Neutrophil (primary cell): ENCODE results near the gene DGKA.
A peak's percentile ranks its signal among the peaks of the same experiment; 100 is the strongest.

ENCODE experiments used
- H3K27ac ChIP-seq: fragments of 200-600 bp; sonication (generic); 2 replicates; pipeline ENCODE4 v1.5.1; 2016; ENCODE audit warnings: mild to moderate bottlenecking, moderate library complexity
- H3K27me3 ChIP-seq: fragments of 200-600 bp; sonication (generic); 2 replicates; pipeline ENCODE4 v1.6.0; 2016; ENCODE audit warnings: mild to moderate bottlenecking
- H3K36me3 ChIP-seq: fragments of 200-600 bp; sonication (generic); 2 replicates; pipeline ENCODE4 v1.5.1; 2017
- H3K4me1 ChIP-seq, 2 experiments: fragments of 200-600 bp in 1 of 2; sonication (generic) in 1 of 2; 1 replicate in 1 of 2; 2 replicates in 1 of 2; pipeline versions ENCODE4 v1.5.1 to v1.6.1; 2013 to 2016; ENCODE audit warnings: low read depth in 1 of 2, low read length in 1 of 2, mild to moderate bottlenecking in 1 of 2, moderate library complexity in 1 of 2; ENCODE audit not compliant: control insufficient read depth in 1 of 2, insufficient read depth in 1 of 2
- H3K4me3 ChIP-seq, 2 experiments: fragments of 200-600 bp in 1 of 2; sonication (generic) in 1 of 2; 1 replicate in 1 of 2; 2 replicates in 1 of 2; pipeline ENCODE4 v1.5.1; 2013 to 2016; ENCODE audit warnings: low read depth in 1 of 2, low read length in 1 of 2, mild to moderate bottlenecking in 1 of 2, moderate library complexity in 1 of 2
- H3K9me3 ChIP-seq: fragments of 200-600 bp; sonication (generic); 2 replicates; pipeline ENCODE4 v1.5.1; 2016
- TF ChIP-seq, protein P1 (sequence below): fragments of 200-600 bp; sonication (generic); IDR thresholded peaks from 2 replicates; pipeline ENCODE4 v1.5.1; 2016; ENCODE audit warnings: antibody characterized with exemption

DGKA gene

DNA sequence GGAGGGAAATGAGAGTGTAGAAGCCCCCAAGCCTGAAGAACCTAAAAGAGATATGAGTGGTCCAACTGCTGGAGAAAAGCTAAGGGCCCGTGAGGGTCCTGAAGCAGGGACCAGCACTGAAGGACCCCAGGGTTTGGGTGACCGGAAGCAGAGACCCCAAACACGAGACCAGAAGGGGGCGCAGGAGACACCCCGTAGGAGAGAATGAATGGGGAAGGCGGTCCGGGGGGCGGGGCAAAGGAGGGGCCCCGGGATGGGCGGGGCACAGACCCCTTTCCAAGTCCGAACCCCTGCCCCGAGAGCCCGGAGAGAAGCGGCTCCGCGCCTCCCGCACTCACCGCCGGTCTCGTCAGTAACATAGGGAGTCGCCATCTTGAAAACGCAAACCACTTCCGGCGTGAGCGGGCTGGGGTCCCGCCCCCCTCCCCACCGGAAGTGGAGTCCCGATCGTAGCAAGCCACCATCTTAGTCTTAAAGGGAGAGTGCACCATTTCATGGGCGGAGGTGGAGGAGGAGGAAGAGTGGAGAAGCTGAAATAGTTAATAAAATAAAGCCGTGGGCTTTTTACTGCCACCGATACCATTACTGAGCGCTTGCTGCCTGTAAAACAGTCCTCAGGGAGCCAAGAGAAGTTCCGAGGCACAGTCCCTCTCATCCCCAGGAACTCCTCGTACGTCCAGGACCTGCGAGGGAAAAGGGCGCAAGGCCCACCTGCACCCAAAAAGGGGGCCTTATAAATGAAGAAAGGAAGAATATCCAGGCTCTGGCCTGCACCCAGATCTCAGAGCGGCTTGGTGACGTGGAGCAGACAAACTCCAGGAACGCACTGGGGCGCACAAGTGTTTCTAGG lies 4.0 kb upstream of the DGKA start:
- no peaks in the 10 kb centered on the region for H3K9me3 ChIP-seq
- peaks cover 50% of the 10 kb centered on the region in 2 experiments for H3K4me1 ChIP-seq
- TF ChIP-seq, protein P1, sequence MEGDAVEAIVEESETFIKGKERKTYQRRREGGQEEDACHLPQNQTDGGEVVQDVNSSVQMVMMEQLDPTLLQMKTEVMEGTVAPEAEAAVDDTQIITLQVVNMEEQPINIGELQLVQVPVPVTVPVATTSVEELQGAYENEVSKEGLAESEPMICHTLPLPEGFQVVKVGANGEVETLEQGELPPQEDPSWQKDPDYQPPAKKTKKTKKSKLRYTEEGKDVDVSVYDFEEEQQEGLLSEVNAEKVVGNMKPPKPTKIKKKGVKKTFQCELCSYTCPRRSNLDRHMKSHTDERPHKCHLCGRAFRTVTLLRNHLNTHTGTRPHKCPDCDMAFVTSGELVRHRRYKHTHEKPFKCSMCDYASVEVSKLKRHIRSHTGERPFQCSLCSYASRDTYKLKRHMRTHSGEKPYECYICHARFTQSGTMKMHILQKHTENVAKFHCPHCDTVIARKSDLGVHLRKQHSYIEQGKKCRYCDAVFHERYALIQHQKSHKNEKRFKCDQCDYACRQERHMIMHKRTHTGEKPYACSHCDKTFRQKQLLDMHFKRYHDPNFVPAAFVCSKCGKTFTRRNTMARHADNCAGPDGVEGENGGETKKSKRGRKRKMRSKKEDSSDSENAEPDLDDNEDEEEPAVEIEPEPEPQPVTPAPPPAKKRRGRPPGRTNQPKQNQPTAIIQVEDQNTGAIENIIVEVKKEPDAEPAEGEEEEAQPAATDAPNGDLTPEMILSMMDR, result peak; percentile 53

DNA sequence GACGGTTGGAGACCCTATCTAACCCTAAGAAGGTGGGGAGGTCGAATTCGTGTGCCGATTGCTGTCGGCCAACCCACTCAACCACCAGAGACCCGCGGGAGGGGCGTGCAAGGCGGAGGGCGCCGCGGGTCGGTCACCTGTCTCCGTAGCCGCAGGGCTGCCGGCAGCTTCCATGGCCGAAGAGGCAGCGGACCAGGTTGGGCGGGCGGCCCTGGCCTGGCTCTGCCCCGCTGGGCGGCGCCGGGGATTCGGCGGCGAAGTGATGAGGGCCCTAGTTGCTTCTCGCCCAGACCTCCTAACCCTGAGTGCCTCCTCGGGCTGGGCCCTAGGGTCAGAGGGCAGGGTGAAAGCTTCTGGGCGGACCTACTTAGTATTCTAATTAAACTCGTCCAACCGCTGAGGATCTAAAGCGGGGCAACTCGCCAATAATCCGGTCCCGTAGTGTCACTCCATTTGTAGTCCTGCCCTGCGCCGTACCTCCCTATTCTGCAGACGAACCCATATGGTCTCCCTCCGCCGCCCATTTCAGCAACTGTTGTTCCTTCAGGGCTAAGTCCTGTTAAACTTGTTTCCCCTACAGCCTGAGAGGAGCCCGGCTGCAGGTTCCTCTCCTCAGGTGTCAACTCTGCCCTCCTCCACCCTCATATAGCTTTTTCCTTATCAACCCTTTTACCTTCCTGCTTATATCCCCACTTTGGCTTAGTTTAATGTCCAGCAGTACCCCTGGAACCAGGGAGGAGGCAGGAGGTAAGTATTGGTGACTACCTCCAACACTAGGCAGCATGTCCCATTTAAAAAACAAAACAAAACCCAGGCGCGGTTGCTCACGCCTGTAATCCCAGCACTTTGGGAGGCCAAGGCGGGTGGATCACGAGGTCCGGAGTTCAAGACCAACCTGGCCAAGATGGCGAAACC lies 3.1 kb upstream of the DGKA start, which contains the start of gene PYM1:
TSS of gene PYM1 (minus strand) at position 307 of the 915 bp plus-strand sequence. CDS start at position 174, 133 bp downstream.
- H3K36me3 ChIP-seq, result no peaks in the 10 kb centered on the region
- H3K9me3 ChIP-seq, result no peaks in the 10 kb centered on the region
- TF ChIP-seq, protein P1, result no peak
- H3K4me1 ChIP-seq, result peaks cover 54 to 55% of the 10 kb centered on the region in 2 experiments
- peak within 1 kb of the TSS; percentile 93 to 98 for H3K4me3 ChIP-seq
- H3K27me3 ChIP-seq, result no peaks in the 10 kb centered on the region
- H3K27ac ChIP-seq, result peak within 1 kb of the TSS; percentile 95

More for the DNA sequence above, 4.0 kb upstream of the DGKA start:
- Histone ChIP-seq H3K4me3 (peak overlapping the region; percentile 93 to 98), H3K36me3 (no peaks in the 10 kb centered on the region), H3K27ac (peak overlapping the region; percentile 95), H3K27me3 (no peaks in the 10 kb centered on the region)

DNA sequence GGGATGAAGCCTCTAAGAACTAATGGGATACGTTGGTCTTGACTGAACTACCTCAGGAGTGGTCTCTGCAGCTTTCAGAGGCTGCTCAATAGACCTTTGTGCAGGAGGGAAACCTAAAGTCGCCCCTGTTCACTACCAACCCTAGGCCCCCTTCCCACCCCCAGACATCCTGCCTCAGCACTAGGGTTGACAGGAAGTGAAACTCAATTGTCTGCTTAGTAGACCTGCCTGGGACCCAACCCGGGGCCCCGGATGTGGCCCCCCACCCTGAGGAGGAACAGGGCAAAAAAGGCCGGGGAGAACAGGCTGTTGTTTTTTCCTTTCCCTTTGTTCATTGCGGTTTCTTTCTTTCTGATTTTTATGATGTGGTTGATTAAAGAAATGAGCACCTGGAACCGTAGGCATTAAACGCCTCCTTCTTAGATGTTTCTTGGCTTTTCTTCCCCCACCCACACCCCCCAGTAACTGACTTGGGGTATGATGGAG lies 1.6 kb upstream of the DGKA start:
- Histone ChIP-seq H3K4me3 (no peak overlapping the region), H3K27me3 (no peaks in the 10 kb centered on the region), H3K4me1 (peaks cover 69 to 70% of the 10 kb centered on the region in 2 experiments), H3K27ac (peak overlapping the region; percentile 60), H3K36me3 (no peaks in the 10 kb centered on the region), H3K9me3 (no peaks in the 10 kb centered on the region)
- TF ChIP-seq, protein P1, result no peak

DNA sequence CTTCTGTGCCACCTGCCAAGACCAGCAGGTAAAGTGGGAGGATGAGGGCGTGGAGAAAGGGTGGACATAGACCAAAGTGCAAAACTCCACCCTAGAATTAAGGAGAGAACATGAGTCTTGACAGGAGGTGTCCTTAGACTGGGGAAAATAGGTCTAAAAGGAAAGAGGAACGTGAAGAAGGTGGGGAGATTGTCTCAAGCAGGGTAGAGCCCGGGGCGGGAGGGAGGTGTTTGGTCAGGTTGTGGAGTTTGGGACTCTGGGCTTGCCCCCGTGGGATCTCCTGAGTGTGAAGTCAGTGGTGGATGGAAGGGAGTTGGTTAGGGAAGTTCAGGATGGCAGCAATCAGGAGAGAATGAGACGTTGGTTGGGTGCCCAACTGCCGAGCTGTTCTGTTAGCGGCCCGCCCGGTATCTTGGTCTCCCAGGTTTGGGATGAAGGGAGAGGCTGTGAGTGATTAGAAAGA lies 386 bp downstream of the DGKA start:
- peak overlapping the region; percentile 76 to 86 for H3K4me3 ChIP-seq
- TF ChIP-seq, protein P1, result no peak
- H3K27me3 ChIP-seq, result no peaks in the 10 kb centered on the region
- H3K36me3 ChIP-seq, result peaks cover 1% of the 10 kb centered on the region
- H3K4me1 ChIP-seq, result peaks cover 67 to 68% of the 10 kb centered on the region in 2 experiments
- H3K9me3 ChIP-seq, result no peaks in the 10 kb centered on the region
- H3K27ac ChIP-seq, result peak overlapping the region; percentile 95
